Activated CD8-positive, alpha-beta T cell treated with anti-CD3 and anti-CD28 coated beads for 36 hours (primary cell): ENCODE measurements around the gene RPS6KL1. TPM values are rescaled to one million over a fixed set of nuclear protein-coding genes. Genes with fewer than 3 reads are reported as not detected.
A peak's percentile ranks its signal among the peaks of the same experiment; 100 is the strongest.

Experiments used
- ATAC-seq: fragments of 200-7000 bp; cut with Tn5 transposase; one replicate; pipeline ENCODE4 v1.10.0; 2021; ENCODE audit warnings: mild to moderate bottlenecking, moderate library complexity
- CTCF ChIA-PET: fragments of 350-600 bp; sonication (Branson Sonifier 250); formaldehyde crosslinking; loops from one replicate; lab custom pipeline; 2021; ENCODE audit warnings: antibody characterized with exemption; lab: Charles Lee
- POLR2A ChIA-PET: fragments of 350-600 bp; sonication (Branson Sonifier 250); formaldehyde crosslinking; loops from one replicate; lab custom pipeline; 2021; ENCODE audit warnings: antibody characterized with exemption; lab: Charles Lee
- DNase-seq: peaks from one replicate; pipeline ENCODE4 v3.0.0-alpha.2; 2020
- H3K27ac Mint-ChIP-seq: one replicate; pipeline ENCODE4 v1.8.0; 2021; ENCODE audit warnings: mild to moderate bottlenecking, mixed read lengths
- H3K27me3 Mint-ChIP-seq: one replicate; pipeline ENCODE4 v1.8.0; 2021; ENCODE audit warnings: mixed read lengths
- H3K36me3 Mint-ChIP-seq: one replicate; pipeline ENCODE4 v1.8.0; 2021; ENCODE audit warnings: low read depth, mixed read lengths
- H3K4me1 Mint-ChIP-seq: one replicate; pipeline ENCODE4 v1.8.0; 2021; ENCODE audit warnings: low read depth, mixed read lengths
- H3K4me3 Mint-ChIP-seq: one replicate; pipeline ENCODE4 v1.8.0; 2021; ENCODE audit warnings: mild to moderate bottlenecking, moderate library complexity, mixed read lengths
- H3K9me3 Mint-ChIP-seq: one replicate; pipeline ENCODE4 v1.8.0; 2021; ENCODE audit warnings: mixed read lengths
- CTCF ChIP-seq: fragments of 200-600 bp; IDR thresholded peaks from one replicate; pipeline ENCODE4 v1.8.0; 2022; ENCODE audit warnings: antibody characterized with exemption, mild to moderate bottlenecking
- intact Hi-C: fragments of 100-400 bp; cut with micrococcal nuclease; formaldehyde crosslinking; loops from one replicate; pipeline ENCODE4 v1.10.0; 2022
- total RNA-seq, 2 experiments: library from RNA; stranded (reverse); gene quantifications; one replicate each; pipeline ENCODE4 v1.2.3, GENCODE V29; 2021

RPS6KL1 gene
- total RNA-seq, 2 experiments from 2014 or later: 4.1 to 5.1 TPM

DNA sequence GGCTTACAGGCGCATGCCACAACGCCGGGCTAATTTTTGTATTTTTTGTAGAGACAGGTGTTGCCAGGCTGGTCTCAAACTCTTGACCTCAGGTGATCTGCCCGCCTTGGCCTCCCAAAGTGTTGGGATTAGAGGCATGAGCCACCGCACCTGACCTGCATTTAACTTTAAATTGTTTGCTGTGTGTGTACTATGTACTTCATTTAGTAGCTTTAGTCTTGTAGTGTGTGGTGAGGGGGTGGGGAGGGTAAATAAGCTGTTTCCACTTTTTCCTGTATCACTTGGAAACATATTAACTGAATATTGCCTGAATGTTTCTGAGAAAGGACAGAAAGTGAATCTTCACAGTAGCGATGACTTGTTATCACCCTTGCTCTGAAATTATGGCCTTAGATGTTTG lies 32.8 kb downstream of the RPS6KL1 start:
- ATAC-seq: no peak
- ChIA-PET POLR2A (interaction anchor here (0.5 to 2.1 kb wide), 3 partner anchors 9 to 75 kb away, joined by 4 to 8 read pairs (median 5); partner anchors contain the start of gene DLST), CTCF (interaction anchor here (0.8 to 8.1 kb wide), 5 partner anchors 10 to 173 kb away, joined by 3 to 94 read pairs (median 4); partner anchors contain the start of gene ACYP1)
- H3K4me1 Mint-ChIP-seq: peaks cover 23% of the 10 kb centered on the region
- no peaks in the 10 kb centered on the region for H3K27me3 Mint-ChIP-seq
- no peak overlapping the region for H3K4me3 Mint-ChIP-seq
- intact Hi-C loops: no loop called here
- no peak for TF ChIP-seq CTCF
- no peaks in the 10 kb centered on the region for H3K9me3 Mint-ChIP-seq
- peaks cover 51% of the 10 kb centered on the region for H3K36me3 Mint-ChIP-seq
- no peak overlapping the region for H3K27ac Mint-ChIP-seq
- DNase-seq: no peak

- Mint-ChIP-seq H3K4me3 (no peak overlapping the region), H3K9me3 (no peaks in the 10 kb centered on the region), H3K27me3 (no peaks in the 10 kb centered on the region), H3K27ac (peak overlapping the region; percentile 46), H3K36me3 (peaks cover 50% of the 10 kb centered on the region), H3K4me1 (peaks cover 40% of the 10 kb centered on the region)
- ChIA-PET POLR2A (interaction anchor here (0.5 to 1.2 kb wide), 3 partner anchors 10 to 142 kb away, joined by 3 to 4 read pairs (median 3); partner anchors contain the start of gene PROX2), CTCF (interaction anchor here (3.1 to 8.1 kb wide), 2 partner anchors 17 to 27 kb away, joined by 21 to 94 read pairs; no protein-coding TSS in a partner anchor)
- DNase-seq (no peak), ATAC-seq (no peak)
- intact Hi-C loops: no loop called here
- no peak for TF ChIP-seq CTCF
These were observed 34.6 kb downstream of the RPS6KL1 start for GRCh38 chr14:74888164-74889158.

DNA sequence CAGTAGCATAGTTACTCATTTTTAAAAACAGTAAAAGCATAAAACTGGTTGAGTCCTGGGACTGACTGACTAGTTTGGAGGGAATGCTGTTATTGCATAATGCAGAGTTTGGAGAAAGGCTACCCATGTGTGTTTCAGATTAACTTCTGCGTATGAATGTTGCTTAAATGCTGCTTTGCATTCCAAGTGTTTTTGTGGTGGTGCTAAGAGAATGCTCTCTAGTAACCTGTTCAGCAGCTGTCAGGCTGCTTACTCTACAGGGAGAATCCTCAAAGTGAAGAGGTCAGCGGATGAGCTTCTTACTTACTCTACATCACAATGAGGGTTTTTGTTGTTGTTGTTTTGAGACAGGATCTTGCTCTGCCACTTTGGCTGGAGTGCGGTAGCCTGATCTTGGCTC lies 37.1 kb downstream of the RPS6KL1 start:
- intact Hi-C loops: no loop called here
- peaks cover 43% of the 10 kb centered on the region for H3K36me3 Mint-ChIP-seq
- ChIA-PET POLR2A (no interaction called here), CTCF (interaction anchor here (1.3 to 16.8 kb wide), 4 partner anchors 10 to 28 kb away, joined by 4 to 334 read pairs (median 34); partner anchors contain the start of gene PROX2)
- no peak for DNase-seq
- no peaks in the 10 kb centered on the region for H3K27me3 Mint-ChIP-seq
- H3K27ac Mint-ChIP-seq: peak overlapping the region; percentile 13
- peaks cover 49% of the 10 kb centered on the region for H3K4me1 Mint-ChIP-seq
- no peaks in the 10 kb centered on the region for H3K9me3 Mint-ChIP-seq
- no peak for ATAC-seq
- H3K4me3 Mint-ChIP-seq: no peak overlapping the region
- no peak for TF ChIP-seq CTCF

DNA sequence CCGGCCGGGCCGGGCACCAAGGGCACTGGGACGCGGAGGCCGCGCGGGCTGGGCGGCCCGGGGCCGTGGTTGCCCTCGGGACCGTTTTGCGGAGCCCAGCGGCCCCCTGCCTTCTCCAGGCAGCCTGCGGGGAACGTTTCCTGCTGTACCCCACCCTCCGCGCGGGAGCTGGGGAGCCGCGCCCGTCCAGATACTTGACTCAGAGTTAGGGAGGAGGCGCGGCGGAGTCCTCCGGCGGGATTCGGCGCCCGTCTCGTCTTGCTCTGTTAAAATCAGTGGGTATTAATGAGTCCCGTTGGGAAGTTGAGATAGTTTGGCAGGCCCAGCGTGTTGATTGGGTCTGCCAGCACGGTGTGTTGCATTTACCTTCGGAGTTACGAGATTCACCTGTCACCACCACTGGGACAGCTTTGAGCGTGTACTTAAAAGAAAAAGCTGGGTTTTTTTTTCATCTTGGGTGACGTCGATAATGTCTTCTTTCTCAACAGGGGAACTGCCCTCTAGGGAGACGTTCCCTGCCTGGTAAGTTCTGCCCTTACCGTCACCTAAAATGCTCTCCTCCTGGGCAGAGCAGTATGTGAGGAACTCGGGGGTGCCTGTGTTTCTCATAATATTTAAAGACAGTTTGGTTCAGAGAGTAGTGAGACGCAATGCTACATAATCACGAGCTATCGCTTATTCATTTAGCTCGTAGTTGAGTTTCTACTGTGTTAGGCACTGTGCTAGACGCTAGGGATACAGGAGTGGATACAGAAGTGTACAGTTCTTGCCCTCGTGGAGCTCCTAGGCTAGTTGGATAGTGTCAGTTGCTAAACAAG lies 40.7 kb downstream of the RPS6KL1 start:
- H3K9me3 Mint-ChIP-seq: no peaks in the 10 kb centered on the region
- CTCF ChIA-PET: interaction anchor here (1.0 to 16.8 kb wide), 10 partner anchors 10 to 206 kb away, joined by 3 to 334 read pairs (median 4); partner anchors contain the start of gene YLPM1
- H3K27me3 Mint-ChIP-seq: no peaks in the 10 kb centered on the region
- intact Hi-C loops: no loop called here
- H3K4me1 Mint-ChIP-seq: peaks cover 57% of the 10 kb centered on the region
- POLR2A ChIA-PET: interaction anchor here (0.6 to 4.6 kb wide), 11 partner anchors 8 to 146 kb away, joined by 3 to 24 read pairs (median 5); no protein-coding TSS in a partner anchor
- DNase-seq: peak; percentile 62
- peak overlapping the region; percentile 96 for H3K4me3 Mint-ChIP-seq
- no peak for TF ChIP-seq CTCF
- H3K36me3 Mint-ChIP-seq: peaks cover 28% of the 10 kb centered on the region
- peak overlapping the region; percentile 91 for H3K27ac Mint-ChIP-seq
- peak; percentile 42 for ATAC-seq
